GM18526 (cell line): ENCODE data around the gene P4HTM.

Experiments used
- POLR2A ChIP-seq: IDR thresholded peaks from 3 replicates; pipeline ENCODE4 v1.6.1; 2011; ENCODE audit not compliant: insufficient read length; ENCODE audit errors: extremely low read depth

The P4HTM gene

DNA sequence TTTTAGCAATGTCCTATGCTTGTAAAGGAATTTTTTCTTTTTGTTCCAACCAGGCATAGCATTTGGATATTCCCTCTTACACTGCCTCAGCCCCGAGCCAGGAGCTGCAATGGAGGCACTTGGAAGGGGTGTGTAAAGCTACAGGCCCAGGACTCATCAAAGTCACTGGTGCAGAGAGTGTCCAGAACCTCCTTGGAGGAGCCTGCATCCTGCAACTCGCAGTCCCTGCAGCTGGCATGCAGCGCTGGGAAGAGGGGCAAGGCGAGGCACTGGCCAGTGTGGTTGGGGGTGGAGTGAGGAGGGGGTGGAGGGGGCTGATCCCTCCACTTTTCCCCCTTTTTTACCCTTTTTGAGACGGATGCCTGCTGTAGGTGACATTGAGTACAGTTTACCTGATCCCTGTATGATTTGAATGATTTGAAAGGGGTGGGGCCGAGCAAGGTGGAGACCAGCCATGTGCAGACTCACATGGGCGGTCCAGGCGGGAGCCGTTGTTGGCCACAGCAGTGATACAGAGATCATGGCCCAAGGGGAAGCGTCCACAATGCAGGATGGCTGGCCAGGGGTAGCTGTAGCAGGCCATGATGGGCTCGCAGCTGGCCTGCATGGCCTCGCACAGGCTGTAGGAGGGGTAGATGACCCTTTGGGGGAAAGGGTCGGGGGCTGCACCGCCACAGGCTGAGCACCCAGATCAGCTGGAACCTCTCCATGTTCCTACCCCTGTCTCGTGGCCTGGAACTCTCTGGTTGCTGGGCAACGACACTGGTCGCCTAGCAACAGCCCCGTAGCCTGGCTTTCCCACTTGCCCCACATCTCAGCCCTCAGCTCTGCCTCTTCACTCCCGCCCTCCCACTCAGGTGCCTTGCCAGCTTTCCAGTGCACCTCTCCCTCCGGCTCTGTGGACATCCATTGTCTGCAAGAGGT, 7.9 kb downstream of the P4HTM start:
- TF ChIP-seq POLR2A, result no peak

DNA sequence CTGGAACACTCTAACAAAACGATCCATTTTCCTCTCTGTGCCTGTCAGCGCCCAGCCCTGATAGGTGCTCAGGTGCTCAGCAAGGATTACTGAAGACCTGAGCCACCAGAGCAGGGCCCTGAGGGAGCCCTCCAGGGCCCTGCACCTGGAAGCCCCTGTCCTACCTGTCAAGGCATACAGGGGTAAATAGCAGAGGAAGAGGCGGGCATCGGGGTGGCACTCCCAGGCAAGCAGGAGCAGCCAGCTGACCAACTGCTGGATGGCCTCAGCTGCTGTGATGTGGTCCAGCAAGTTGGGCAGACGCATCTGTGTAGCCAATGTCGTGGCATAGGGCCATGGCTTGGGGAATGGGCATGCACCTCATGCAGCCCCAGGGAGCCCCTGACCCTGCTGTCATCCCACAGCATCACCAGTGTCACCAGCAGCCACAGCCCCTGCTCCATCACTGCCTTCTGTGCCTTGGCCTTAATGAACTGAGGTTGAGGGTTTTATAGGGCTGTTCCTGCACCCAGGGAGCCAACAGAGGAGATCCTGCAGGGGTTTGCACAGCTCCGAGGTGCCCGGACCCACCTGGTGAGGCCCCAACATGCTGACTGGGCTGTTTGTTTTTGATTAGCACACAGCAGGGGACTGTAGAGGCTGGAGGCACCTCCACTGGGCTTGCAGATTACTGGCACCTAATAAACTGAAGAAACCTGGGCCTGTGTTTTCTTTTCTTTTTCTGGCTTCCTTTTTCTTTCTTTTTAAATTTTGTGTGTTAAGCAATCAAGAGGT, 9.2 kb downstream of the P4HTM start:
- TF ChIP-seq POLR2A, result no peak

DNA sequence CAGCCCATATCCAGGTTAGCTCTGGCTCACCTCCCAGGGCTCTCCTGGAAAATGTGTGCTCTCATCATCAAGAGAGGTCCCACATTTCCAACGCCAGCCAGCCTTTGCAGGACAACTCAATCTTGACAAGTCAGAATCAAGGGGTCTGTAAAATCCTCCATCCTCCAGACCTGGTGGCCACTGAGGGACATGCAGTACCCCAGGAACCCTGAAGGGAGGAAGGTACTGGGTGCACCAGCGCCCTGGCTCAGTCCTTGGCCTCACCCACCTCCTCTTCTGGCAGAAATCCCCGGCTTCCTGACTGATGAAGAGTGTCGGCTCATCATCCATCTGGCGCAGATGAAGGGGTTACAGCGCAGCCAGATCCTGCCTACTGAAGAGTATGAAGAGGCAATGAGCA, 11.1 kb downstream of the P4HTM start:
- no peak for TF ChIP-seq POLR2A

DNA sequence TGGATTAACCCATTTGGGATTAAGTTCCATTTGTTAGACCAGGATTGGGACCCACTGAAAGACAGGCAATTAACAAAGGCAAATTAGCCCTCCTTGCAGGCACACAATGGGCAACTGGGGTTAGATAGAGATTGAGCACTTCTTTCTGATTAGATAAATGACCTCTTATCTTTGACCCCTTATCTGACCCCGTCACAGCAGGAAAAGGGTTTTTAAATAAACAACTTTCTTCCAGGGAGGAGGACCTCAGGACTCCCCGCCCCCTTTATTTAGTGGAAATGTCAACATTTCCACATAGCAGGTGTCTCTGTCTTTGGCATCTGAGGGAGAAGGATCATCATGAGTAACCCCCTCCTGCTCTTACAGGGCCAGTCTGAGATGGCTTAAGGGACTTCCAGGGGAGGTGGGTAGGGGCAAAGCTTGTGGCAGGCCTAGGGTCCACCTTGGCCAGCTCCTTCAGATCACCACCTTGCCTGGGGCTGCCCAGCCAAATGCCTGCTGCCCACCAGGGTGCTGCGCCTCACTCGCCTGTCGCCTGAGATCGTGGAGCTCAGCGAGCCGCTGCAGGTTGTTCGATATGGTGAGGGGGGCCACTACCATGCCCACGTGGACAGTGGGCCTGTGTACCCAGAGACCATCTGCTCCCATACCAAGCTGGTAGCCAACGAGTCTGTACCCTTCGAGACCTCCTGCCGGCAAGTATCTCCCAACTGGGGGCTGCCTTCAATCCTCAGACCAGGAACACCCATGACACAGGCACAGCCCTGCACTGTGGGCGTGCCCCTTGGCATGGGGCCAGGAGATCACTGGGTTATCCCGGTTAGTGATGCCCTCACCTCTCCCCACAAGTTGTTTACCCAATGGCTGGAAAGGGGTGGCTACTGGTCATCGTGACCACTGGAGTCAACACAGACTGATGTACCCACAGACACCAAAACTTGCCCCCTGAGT, 14.6 kb downstream of the P4HTM start:
- TF ChIP-seq POLR2A, result no peak

DNA sequence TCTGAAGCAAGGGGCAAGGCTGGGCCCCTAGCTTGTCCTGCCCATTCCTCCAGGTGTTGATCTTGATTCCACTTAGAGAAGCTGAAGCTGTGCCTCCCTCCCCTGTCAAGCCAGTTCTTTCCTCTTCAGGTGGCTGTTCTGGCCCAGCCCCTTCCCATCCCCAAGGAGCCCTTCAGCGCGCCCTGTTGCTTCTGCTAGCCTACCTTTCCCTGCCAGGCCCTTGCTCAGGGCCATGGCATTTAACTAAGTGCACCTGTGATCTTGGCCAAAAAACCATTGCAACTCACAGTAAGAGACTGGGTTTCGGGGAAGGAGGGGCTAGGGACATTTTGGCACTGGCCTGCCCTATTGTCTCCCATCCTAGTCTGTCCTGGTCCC, 15.3 kb downstream of the P4HTM start:
- TF ChIP-seq POLR2A, result no peak

DNA sequence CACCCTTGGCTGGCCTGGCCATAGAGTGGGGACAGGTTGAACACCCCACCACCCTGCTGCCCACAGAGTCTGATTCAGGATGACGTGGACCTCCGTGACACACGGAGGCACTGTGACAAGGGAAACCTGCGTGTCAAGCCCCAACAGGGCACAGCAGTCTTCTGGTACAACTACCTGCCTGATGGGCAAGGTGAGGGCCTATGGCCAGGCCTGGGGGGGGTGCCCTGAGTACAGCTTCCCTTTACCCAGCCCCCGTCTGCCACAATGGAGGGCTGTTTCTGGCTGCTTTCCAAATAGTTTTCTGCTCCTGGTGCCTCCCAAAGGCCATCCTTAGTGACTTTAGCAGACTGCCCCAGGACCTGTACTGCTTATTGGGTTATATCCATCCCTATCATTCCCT, 16.0 kb downstream of the P4HTM start:
- TF ChIP-seq POLR2A, result no peak

DNA sequence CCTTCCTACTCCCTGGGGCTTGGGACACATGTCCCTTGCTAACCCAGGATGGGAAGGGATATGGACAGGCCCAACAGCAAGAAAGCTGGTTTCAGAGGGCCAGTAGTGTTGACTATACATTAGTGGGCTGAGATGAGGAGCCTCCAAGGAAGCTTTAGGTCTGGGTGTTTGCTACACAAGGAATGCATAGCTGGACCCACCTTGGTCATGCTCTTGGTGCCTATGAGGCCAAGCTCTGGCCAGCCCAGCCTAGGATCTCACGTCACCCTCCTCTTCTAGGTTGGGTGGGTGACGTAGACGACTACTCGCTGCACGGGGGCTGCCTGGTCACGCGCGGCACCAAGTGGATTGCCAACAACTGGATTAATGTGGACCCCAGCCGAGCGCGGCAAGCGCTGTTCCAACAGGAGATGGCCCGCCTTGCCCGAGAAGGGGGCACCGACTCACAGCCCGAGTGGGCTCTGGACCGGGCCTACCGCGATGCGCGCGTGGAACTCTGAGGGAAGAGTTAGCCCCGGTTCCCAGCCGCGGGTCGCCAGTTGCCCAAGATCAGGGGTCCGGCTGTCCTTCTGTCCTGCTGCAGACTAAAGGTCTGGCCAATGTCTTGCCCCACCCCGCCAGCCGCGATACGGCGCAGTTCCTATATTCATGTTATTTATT, 16.5 kb downstream of the P4HTM start:
- no peak for TF ChIP-seq POLR2A

DNA sequence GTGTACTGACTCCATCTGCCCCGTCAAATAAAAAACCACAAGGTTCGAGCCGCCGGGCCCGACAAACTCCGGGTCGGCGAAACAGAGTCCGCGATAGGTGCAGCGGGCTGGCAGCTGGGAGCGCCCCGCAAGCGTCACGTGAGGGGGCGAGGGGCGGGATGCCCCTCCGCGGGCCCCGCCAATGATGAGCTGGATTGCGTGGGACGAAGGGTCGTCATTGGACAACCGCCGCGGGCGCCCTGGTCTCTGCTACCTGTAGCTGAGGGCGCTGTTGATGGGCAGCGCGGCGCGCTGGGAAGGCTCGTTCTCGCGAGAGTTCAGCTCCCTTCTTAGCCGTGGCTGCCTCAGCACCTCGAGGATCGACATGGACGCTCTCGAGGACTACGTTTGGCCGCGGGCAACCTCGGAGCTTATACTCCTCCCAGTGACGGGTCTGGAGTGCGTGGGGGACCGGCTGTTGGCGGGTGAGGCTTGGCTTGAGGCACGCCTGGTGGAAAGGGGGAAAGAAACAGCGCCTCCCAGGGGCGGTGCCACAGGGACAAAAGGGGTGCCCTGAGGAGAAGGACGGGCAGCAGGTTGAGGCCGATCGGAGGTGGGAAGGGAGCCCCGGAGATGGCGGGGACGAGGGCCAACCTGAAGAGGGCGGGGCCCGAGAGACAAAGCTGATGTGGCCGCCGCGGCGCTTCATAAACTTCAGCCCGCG, 17.2 kb downstream of the P4HTM start, which contains the start of gene WDR6:
TSS of gene WDR6 (plus strand) at position 324 of the 703 bp plus-strand sequence. CDS start at position 365, 41 bp downstream.
- peak; percentile 93 for TF ChIP-seq POLR2A

DNA sequence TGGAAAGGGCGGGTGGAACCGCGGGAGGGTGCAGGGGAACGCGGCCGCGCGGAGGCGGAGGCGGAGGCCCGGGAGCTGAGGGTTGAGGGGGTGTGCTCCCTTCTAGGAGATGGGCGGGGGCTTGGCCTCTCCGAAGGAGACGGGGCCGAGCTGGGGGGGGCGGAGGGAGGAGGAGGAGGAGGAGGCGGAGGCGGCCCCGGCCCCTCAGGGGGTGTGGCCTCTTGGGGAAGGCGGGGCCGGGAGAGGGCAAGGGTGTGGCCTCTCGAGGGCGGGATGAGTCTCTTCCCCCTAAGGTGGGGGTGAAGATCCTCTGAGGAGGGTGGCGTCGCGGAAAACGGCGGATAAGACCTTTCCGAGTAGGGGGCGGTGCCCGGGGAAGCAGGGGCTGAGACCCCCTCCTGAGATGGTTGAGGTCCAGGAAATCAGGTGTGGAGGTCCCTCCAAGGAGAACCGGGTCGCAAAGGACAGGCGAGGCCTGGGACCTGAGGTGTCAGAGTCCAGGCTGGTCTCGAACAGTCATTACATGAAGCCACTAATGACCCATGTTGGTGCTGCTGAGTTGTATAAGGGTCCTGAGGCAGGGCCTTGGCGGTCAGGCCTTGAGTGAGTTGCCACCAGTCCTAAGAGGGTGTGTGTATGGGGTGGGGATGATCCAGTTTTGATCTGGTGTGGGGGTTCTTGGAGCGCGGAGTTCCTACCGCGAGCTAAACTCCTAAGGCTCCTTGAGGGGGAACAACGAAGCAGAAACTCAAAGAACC, 17.9 kb downstream of the P4HTM start:
- TF ChIP-seq POLR2A, result no peak

DNA sequence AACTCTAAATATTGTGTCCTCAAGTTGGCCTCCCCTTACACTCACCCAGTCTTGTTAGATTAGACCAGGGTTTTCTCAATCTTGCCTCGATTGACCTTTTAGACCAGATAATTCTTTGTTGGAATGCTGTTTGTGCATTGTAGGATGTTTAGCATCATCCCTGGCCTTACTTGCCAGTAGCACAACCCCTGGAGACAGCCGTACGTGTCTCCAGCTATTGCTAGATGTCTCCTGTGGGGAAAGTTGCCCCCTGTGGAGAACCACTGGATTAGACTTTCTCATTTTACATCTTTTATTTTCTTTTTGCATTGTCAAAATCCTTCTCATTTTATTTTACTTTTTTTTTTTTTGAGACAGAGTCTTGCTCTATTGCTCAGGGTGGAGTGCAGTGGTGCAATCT, 19.4 kb downstream of the P4HTM start:
- TF ChIP-seq POLR2A, result no peak

DNA sequence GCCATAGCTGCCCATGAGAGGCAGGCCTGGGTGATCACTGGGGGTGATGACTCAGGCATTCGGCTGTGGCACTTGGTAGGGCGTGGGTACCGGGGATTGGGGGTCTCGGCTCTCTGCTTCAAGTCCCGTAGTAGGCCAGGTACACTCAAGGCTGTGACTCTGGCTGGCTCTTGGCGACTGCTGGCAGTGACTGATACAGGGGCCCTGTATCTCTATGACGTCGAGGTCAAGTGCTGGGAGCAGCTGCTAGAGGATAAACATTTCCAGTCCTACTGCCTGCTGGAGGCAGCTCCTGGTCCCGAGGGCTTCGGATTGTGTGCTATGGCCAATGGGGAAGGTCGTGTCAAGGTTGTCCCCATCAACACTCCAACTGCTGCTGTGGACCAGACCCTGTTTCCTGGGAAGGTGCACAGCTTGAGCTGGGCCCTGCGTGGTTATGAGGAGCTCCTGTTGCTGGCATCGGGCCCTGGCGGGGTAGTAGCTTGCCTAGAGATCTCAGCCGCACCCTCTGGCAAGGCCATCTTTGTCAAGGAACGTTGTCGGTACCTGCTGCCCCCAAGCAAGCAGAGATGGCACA, 22.5 kb downstream of the P4HTM start:
- TF ChIP-seq POLR2A, result no peak

DNA sequence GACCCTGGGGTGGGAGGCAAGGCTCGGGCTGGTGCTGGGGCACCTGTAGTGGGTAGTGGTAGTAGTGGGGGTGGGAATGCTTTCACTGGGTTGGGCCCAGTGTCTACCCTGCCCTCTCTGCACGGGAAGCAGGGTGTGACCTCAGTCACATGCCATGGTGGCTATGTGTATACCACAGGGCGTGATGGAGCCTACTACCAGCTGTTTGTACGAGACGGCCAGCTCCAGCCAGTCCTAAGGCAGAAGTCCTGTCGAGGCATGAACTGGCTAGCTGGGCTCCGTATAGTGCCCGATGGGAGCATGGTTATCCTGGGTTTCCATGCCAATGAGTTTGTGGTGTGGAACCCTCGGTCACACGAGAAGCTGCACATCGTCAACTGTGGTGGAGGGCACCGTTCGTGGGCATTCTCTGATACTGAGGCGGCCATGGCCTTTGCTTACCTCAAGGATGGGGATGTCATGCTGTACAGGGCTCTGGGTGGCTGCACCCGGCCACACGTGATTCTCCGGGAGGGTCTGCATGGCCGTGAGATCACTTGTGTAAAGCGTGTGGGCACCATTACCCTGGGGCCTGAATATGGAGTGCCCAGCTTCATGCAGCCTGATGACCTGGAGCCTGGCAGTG, 23.2 kb downstream of the P4HTM start:
- no peak for TF ChIP-seq POLR2A
